ENCODE results near the gene VAV3. TPM values are rescaled to one million over a fixed set of nuclear protein-coding genes. Genes with fewer than 3 reads are reported as not detected.

The VAV3 gene
- total and polyA plus RNA-seq, 9 of the 15 experiments (the other 6 are each of a cell fraction or from before 2014, with no cell fraction given): not detected

DNA sequence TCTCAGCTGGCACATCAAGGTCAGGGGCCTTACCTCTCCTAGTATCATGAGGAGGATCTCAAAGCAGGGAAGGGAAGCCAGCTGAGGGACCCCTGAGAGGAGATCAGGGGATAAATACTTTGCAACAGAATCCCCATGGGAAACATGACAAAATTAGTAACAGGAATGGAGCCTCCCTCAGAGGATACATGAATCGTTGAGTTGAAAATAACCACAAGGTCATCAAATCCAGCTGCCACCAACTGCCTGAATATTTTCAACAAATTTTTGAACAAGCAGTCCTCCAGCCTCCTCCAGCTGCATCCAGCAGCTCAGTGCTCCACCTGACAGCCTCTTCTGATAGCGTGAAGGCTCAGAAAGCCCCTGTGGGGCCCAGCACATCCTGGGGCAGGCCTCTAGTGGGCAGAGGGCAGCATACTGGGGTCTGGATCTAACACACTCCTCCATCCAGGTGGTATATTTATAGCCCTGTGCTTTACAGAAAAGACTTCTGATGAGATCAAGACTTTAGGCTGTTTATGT, 419.9 kb downstream of the VAV3 start:
- Histone ChIP-seq H3K79me2 (ENCODE audit: control insufficient read depth, insufficient read depth, low read length) (no peaks in the 10 kb centered on the region), H3K9me1 (ENCODE audit: control insufficient read depth, insufficient read depth, low read length) (no peaks in the 10 kb centered on the region), H3K9ac (ENCODE audit: insufficient read depth in 1 of 2, low read depth in 2 of 2, low read length in 2 of 2) (no peak overlapping the region), H3K36me3 (ENCODE audit: control insufficient read depth, insufficient read depth, low read length) (no peaks in the 10 kb centered on the region), H3K4me3 (no peak overlapping the region), H3K9me3 (replicated peaks; ENCODE audit: control insufficient read depth, insufficient read depth, low read depth, low read length) (no peaks in the 10 kb centered on the region), H3K4me2 (ENCODE audit: insufficient read depth, low read length) (no peak overlapping the region), H3K27ac (ENCODE audit: extremely low read depth, low read depth, low read length) (no peak overlapping the region), H2AFZ (ENCODE audit: low read depth, low read length) (no peak overlapping the region), H3K4me1 (replicated peaks in 1 of 2; ENCODE audit: control insufficient read depth in 2 of 2, insufficient read depth in 2 of 2, low read length in 2 of 2) (no peaks in the 10 kb centered on the region), H4K20me1 (replicated peaks; ENCODE audit: control insufficient read depth, insufficient read depth, low read length) (no peaks in the 10 kb centered on the region), H3K27me3 (ENCODE audit: control insufficient read depth in 2 of 2, insufficient read depth in 2 of 2, low read length in 2 of 2) (no peaks in the 10 kb centered on the region)
- ChIA-PET POLR2A (interaction anchor here (1.0 kb wide), 1 partner anchor 11 kb away, joined by 3 read pairs; no protein-coding TSS in a partner anchor), CTCF (ENCODE audit: low intra/inter-chr PET ratio) (no interaction called here)
- no peak for DNase-seq (ENCODE audit: extremely low read depth in 1 of 4, low spot score in 3 of 4)
- intact Hi-C loops (cut with micrococcal nuclease) (no loop called here), in situ Hi-C loops (cut with MboI) (no loop called here)
- TF ChIP-seq GTF2E2 (tag; IDR thresholded peaks at IDR 0.05) (no peak), YBX1 (IDR thresholded peaks at IDR 0.05) (no peak), ZNF184 (CRISPR knock-in tag; IDR thresholded peaks at IDR 0.05) (no peak), TARDBP (IDR thresholded peaks at IDR 0.05) (no peak), NR1H2 (CRISPR knock-in tag; IDR thresholded peaks at IDR 0.05) (no peak), SP1 (CRISPR knock-in tag; IDR thresholded peaks at IDR 0.05) (no peak), ZNF79 (CRISPR knock-in tag; IDR thresholded peaks at IDR 0.05; ENCODE audit: low read depth) (no peak), SNRNP70 (optimal IDR thresholded peaks at IDR 0.05; ENCODE audit: low read depth, low read length) (no peak), NFE2L1 (tag; IDR thresholded peaks at IDR 0.05; ENCODE audit: borderline replicate concordance, low read depth) (no peak), EP400 (IDR thresholded peaks at IDR 0.05) (no peak), ZNF224 (CRISPR knock-in tag; IDR thresholded peaks at IDR 0.05) (no peak)
- TF ChIP-seq, protein P1, sequence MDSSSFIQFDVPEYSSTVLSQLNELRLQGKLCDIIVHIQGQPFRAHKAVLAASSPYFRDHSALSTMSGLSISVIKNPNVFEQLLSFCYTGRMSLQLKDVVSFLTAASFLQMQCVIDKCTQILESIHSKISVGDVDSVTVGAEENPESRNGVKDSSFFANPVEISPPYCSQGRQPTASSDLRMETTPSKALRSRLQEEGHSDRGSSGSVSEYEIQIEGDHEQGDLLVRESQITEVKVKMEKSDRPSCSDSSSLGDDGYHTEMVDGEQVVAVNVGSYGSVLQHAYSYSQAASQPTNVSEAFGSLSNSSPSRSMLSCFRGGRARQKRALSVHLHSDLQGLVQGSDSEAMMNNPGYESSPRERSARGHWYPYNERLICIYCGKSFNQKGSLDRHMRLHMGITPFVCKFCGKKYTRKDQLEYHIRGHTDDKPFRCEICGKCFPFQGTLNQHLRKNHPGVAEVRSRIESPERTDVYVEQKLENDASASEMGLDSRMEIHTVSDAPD (CRISPR knock-in tag; IDR thresholded peaks at IDR 0.05): no peak
- TF ChIP-seq, protein P2, sequence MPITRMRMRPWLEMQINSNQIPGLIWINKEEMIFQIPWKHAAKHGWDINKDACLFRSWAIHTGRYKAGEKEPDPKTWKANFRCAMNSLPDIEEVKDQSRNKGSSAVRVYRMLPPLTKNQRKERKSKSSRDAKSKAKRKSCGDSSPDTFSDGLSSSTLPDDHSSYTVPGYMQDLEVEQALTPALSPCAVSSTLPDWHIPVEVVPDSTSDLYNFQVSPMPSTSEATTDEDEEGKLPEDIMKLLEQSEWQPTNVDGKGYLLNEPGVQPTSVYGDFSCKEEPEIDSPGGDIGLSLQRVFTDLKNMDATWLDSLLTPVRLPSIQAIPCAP (CRISPR knock-in tag; IDR thresholded peaks at IDR 0.05; ENCODE audit: borderline replicate concordance): no peak
- TF ChIP-seq, protein P3, sequence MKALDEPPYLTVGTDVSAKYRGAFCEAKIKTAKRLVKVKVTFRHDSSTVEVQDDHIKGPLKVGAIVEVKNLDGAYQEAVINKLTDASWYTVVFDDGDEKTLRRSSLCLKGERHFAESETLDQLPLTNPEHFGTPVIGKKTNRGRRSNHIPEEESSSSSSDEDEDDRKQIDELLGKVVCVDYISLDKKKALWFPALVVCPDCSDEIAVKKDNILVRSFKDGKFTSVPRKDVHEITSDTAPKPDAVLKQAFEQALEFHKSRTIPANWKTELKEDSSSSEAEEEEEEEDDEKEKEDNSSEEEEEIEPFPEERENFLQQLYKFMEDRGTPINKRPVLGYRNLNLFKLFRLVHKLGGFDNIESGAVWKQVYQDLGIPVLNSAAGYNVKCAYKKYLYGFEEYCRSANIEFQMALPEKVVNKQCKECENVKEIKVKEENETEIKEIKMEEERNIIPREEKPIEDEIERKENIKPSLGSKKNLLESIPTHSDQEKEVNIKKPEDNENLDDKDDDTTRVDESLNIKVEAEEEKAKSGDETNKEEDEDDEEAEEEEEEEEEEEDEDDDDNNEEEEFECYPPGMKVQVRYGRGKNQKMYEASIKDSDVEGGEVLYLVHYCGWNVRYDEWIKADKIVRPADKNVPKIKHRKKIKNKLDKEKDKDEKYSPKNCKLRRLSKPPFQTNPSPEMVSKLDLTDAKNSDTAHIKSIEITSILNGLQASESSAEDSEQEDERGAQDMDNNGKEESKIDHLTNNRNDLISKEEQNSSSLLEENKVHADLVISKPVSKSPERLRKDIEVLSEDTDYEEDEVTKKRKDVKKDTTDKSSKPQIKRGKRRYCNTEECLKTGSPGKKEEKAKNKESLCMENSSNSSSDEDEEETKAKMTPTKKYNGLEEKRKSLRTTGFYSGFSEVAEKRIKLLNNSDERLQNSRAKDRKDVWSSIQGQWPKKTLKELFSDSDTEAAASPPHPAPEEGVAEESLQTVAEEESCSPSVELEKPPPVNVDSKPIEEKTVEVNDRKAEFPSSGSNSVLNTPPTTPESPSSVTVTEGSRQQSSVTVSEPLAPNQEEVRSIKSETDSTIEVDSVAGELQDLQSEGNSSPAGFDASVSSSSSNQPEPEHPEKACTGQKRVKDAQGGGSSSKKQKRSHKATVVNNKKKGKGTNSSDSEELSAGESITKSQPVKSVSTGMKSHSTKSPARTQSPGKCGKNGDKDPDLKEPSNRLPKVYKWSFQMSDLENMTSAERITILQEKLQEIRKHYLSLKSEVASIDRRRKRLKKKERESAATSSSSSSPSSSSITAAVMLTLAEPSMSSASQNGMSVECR (CRISPR knock-in tag; IDR thresholded peaks at IDR 0.05): no peak
- no peak for FAIRE-seq
- 0% methylated on average over 2 of the region's 2 CpGs for WGBS (ENCODE audit: insufficient coverage, low coverage, missing lambda C conversion rate)
- BruUV-seq (replicated peaks): no TSS peak
- ATAC-seq: no peak
